Natural killer cell (primary cell): Measurements from ENCODE around the gene POLR1B. TPM values are rescaled to one million over a fixed set of nuclear protein-coding genes. Genes with fewer than 3 reads are reported as not detected.

Source experiments
- ATAC-seq, 3 donors: fragments of 150-1000 bp in 2 of 3; fragments of 200-7000 bp in 1 of 3; cut with Tn5 transposase; 1 replicate in 1 of 3; 2 replicates in 2 of 3; pipeline ENCODE4 v1.10.0; 2021; ENCODE audit warnings: mild to moderate bottlenecking in 2 of 3, moderate library complexity in 2 of 3
- DNase-seq, 2 donors: peaks; one replicate each; pipeline versions ENCODE4 v3.0.0 to v3.0.0-alpha.2; 2013 to 2021; ENCODE audit warnings: mixed read lengths in 1 of 2
- H3K27ac ChIP-seq: one replicate; pipeline ENCODE4 v1.5.1; 2013; ENCODE audit warnings: mild to moderate bottlenecking, low read length
- H3K27me3 ChIP-seq: one replicate; pipeline ENCODE4 v1.6.1; 2013; ENCODE audit warnings: low read length; ENCODE audit not compliant: control insufficient read depth, insufficient read depth
- H3K36me3 ChIP-seq: one replicate; pipeline ENCODE4 v1.6.1; 2013; ENCODE audit warnings: low read length; ENCODE audit not compliant: control insufficient read depth, insufficient read depth
- H3K4me1 ChIP-seq: one replicate; pipeline ENCODE4 v1.6.1; 2013; ENCODE audit warnings: low read length; ENCODE audit not compliant: control insufficient read depth, insufficient read depth
- H3K4me3 ChIP-seq: one replicate; pipeline ENCODE4 v1.5.1; 2013; ENCODE audit warnings: low read length
- H3K9me3 ChIP-seq: one replicate; pipeline ENCODE4 v1.6.1; 2013; ENCODE audit warnings: low read length; ENCODE audit not compliant: control insufficient read depth, insufficient read depth
- H3K27ac Mint-ChIP-seq, 2 donors: one replicate each; pipeline ENCODE4 v1.8.0; 2022; ENCODE audit warnings: mild to moderate bottlenecking in 2 of 2, mixed read lengths in 2 of 2, moderate library complexity in 1 of 2
- H3K27me3 Mint-ChIP-seq, 2 donors: one replicate each; pipeline ENCODE4 v1.8.0; 2022; ENCODE audit warnings: low read depth in 2 of 2, mixed read lengths in 2 of 2
- H3K36me3 Mint-ChIP-seq: one replicate; pipeline ENCODE4 v1.8.0; 2022; ENCODE audit warnings: mixed read lengths
- H3K4me1 Mint-ChIP-seq, 2 donors: one replicate each; pipeline ENCODE4 v1.8.0; 2022; ENCODE audit warnings: mixed read lengths in 2 of 2
- H3K4me3 Mint-ChIP-seq: one replicate; pipeline ENCODE4 v1.8.0; 2022; ENCODE audit warnings: mild to moderate bottlenecking, moderate library complexity, mixed read lengths
- H3K9me3 Mint-ChIP-seq, 2 donors: one replicate each; pipeline ENCODE4 v1.8.0; 2022; ENCODE audit warnings: mixed read lengths in 2 of 2
- WGBS: methylation state at CpG from one replicate; pipeline ENCODE4 v1.1.7; 2013; ENCODE audit warnings: missing lambda C conversion rate; ENCODE audit not compliant: insufficient coverage; 5-methylcytosine and 5-hydroxymethylcytosine counted together
- intact Hi-C: fragments of 100-400 bp; cut with micrococcal nuclease; formaldehyde crosslinking; loops from one replicate; pipeline ENCODE4 v1.14.2; 2022
- total RNA-seq, 4 donors: library from RNA; stranded (reverse); fragments of 120-200 nt in 1 of 4; gene quantifications; one replicate each; pipeline versions ENCODE4 v1.2.3 to v1.2.4, GENCODE V29; 2013 to 2022
- TF ChIP-seq, protein P1 (sequence below): fragments of 200-600 bp; IDR thresholded peaks from one replicate; pipeline ENCODE4 v1.8.0; 2022; ENCODE audit warnings: antibody characterized with exemption

The POLR1B gene
- total RNA-seq, 3 donors from 2014 or later (not counting 1 experiment from before 2014, with no cell fraction given) = 16.2 to 26.5 (median 22.1) TPM

DNA sequence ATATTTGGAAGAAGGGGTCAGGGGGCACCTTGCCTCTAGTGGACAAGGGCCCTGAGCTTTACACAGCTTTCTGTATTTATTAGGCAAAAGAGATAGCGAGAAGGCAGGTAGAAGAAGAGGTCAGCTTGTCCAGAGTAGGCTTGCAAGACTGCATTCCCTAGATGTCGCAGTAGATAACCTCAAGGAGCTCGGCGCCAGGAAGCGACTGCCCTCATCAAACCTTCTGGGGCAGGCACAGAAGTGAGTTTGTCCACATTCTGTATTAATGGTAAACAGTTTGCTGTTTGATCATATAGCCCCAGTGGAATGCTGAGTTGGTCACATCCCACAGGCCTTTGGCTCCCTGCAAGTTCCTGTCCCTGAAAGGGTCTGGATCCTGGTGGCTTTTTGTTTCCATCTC is 49.1 kb downstream of the POLR1B start:
- Mint-ChIP-seq H3K4me3 (no peak overlapping the region), H3K36me3 (no peaks in the 10 kb centered on the region), H3K4me1 (peaks cover 5 to 14% of the 10 kb centered on the region in 2 donors), H3K27ac (peak overlapping the region in 1 of 2 donors; percentile 9), H3K9me3 (no peaks in the 10 kb centered on the region), H3K27me3 (no peaks in the 10 kb centered on the region)
- Histone ChIP-seq H3K4me1 (no peaks in the 10 kb centered on the region), H3K36me3 (peaks cover 14% of the 10 kb centered on the region), H3K9me3 (no peaks in the 10 kb centered on the region), H3K27ac (no peak overlapping the region), H3K4me3 (no peak overlapping the region), H3K27me3 (no peaks in the 10 kb centered on the region)
- DNase-seq (no peak), ATAC-seq (no peak)
- intact Hi-C loops = no loop called here
- TF ChIP-seq, protein P1, sequence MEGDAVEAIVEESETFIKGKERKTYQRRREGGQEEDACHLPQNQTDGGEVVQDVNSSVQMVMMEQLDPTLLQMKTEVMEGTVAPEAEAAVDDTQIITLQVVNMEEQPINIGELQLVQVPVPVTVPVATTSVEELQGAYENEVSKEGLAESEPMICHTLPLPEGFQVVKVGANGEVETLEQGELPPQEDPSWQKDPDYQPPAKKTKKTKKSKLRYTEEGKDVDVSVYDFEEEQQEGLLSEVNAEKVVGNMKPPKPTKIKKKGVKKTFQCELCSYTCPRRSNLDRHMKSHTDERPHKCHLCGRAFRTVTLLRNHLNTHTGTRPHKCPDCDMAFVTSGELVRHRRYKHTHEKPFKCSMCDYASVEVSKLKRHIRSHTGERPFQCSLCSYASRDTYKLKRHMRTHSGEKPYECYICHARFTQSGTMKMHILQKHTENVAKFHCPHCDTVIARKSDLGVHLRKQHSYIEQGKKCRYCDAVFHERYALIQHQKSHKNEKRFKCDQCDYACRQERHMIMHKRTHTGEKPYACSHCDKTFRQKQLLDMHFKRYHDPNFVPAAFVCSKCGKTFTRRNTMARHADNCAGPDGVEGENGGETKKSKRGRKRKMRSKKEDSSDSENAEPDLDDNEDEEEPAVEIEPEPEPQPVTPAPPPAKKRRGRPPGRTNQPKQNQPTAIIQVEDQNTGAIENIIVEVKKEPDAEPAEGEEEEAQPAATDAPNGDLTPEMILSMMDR = no peak
- WGBS = 97% methylated on average over 5 of the region's 5 CpGs

DNA sequence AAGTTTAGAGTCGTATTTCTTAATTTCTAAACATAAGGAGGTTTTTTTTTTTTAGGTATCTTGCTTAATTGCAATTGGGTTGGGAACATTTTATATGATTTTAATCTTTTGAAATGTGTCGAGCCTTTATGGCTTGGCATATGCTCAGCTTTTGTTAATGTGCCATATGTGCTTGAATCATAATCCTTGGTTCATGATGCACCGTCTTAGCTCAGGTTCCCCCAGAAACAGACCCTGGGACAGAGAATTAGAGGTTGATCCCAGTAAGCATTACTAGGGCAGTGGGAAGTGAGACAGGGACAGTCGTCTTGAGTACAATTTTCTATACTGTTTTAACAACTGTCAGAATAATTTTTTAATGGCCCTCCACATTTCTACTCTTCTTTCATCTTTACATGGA is 51.5 kb downstream of the POLR1B start:
- 100% methylated on average over 3 of the region's 4 CpGs for WGBS
- Mint-ChIP-seq H3K36me3 (no peaks in the 10 kb centered on the region), H3K27ac (no peak overlapping the region), H3K4me3 (no peak overlapping the region), H3K9me3 (no peaks in the 10 kb centered on the region), H3K27me3 (no peaks in the 10 kb centered on the region), H3K4me1 (no peaks in the 10 kb centered on the region)
- Histone ChIP-seq H3K27ac (no peak overlapping the region), H3K9me3 (no peaks in the 10 kb centered on the region), H3K36me3 (peaks cover 7% of the 10 kb centered on the region), H3K4me3 (no peak overlapping the region), H3K27me3 (no peaks in the 10 kb centered on the region), H3K4me1 (no peaks in the 10 kb centered on the region)
- ATAC-seq = no peak
- TF ChIP-seq, protein P1 = no peak
- no peak for DNase-seq
- intact Hi-C loops = no loop called here

GRCh38 chr2:112597537-112598322 is 55.5 kb downstream of the POLR1B start:
- H3K36me3 Mint-ChIP-seq = no peaks in the 10 kb centered on the region
- no peak overlapping the region for H3K27ac Mint-ChIP-seq
- no peak for DNase-seq
- Histone ChIP-seq H3K36me3 (no peaks in the 10 kb centered on the region), H3K27me3 (no peaks in the 10 kb centered on the region), H3K4me1 (peaks cover 7% of the 10 kb centered on the region), H3K27ac (no peak overlapping the region), H3K4me3 (no peak overlapping the region), H3K9me3 (no peaks in the 10 kb centered on the region)
- intact Hi-C loops = no loop called here
- peaks cover 8 to 9% of the 10 kb centered on the region in 2 donors for H3K4me1 Mint-ChIP-seq
- TF ChIP-seq, protein P1 = no peak
- 93% methylated on average over 9 of the region's 10 CpGs for WGBS
- H3K4me3 Mint-ChIP-seq = no peak overlapping the region
- no peak for ATAC-seq
- no peaks in the 10 kb centered on the region for H3K9me3 Mint-ChIP-seq
- no peaks in the 10 kb centered on the region for H3K27me3 Mint-ChIP-seq

- Histone ChIP-seq H3K4me1 (peaks cover 7% of the 10 kb centered on the region), H3K9me3 (no peaks in the 10 kb centered on the region), H3K4me3 (no peak overlapping the region), H3K27me3 (no peaks in the 10 kb centered on the region), H3K27ac (no peak overlapping the region), H3K36me3 (no peaks in the 10 kb centered on the region)
- Mint-ChIP-seq H3K27me3 (no peaks in the 10 kb centered on the region), H3K27ac (peak overlapping the region in 1 of 2 donors; percentile 74), H3K9me3 (no peaks in the 10 kb centered on the region), H3K4me1 (peaks cover 8 to 10% of the 10 kb centered on the region in 2 donors), H3K4me3 (no peak overlapping the region), H3K36me3 (no peaks in the 10 kb centered on the region)
- no peak for ATAC-seq
- 96% methylated on average over 3 of the region's 3 CpGs for WGBS
- no peak for DNase-seq
- intact Hi-C loops = loop anchor here (1.0 to 10.0 kb wide), 3 partner anchors 91 to 344 kb away; no protein-coding TSS in a partner anchor
- TF ChIP-seq, protein P1 = no peak
Observed at GRCh38 chr2:112600634-112601033, 58.4 kb downstream of the POLR1B start.
